CD4-positive, alpha-beta T cell treated with Interleukin-2 at 100 ng/mL for 4 hours (primary cell): Measurements from ENCODE around the gene SIPA1L2.

Experiments
- DNase-seq: peaks from one replicate; pipeline ENCODE4 v3.0.0-alpha.2; 2020; ENCODE audit warnings: low spot score

SIPA1L2 gene

GRCh38 chr1:232589111-232589811 lies 40.7 kb downstream of the SIPA1L2 start:
- DNase-seq: no peak

GRCh38 chr1:232587141-232588008 lies 42.6 kb downstream of the SIPA1L2 start:
- DNase-seq: no peak

GRCh38 chr1:232586679-232587078 lies 43.3 kb downstream of the SIPA1L2 start:
- no peak for DNase-seq

GRCh38 chr1:232585486-232585885 lies 44.4 kb downstream of the SIPA1L2 start:
- no peak for DNase-seq

- no peak for DNase-seq
Observed at GRCh38 chr1:232581932-232582331, 48.0 kb downstream of the SIPA1L2 start.
